GM21786 (cell line): ENCODE results near the gene ILKAP.

Experiments used
- ATAC-seq: cut with Tn5 transposase; IDR thresholded peaks from one replicate; pipeline ENCODE4 v1.9.1; 2021; ENCODE audit not compliant: unreplicated experiment

ILKAP gene

DNA sequence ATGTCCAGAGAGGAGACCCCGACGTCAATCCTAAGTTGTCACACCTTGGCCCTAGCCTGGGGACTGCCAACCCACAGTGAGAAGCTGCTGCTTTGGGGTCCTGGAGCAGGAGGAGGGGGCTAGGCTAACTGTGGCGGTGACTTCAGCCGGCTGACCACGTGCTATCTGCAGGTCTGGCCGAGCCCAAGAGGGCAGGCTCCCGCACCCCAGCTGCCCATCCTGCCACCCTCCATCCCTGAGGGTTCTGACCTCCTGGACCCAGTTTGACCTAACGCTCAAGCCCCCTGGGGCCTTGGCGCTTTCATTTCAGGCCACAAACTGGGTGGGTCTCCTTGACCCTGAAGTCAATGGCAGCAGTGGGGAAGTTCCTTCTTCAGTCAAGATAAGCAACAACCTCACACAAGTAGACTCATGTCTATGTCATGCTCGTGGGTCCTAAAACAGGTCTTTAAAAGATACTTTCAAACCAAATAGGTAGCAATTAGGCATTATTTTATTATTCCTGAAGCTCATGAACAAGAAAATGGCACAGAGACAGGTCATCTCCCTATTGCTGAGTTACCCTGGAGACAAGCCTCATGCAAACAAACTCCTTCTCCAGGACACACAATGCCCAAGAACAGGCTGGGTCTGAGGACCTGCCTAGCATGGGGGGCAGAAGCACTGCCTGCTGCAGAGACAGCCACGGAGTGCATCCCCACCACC, 34.1 kb upstream of the ILKAP start:
- ATAC-seq = no peak

DNA sequence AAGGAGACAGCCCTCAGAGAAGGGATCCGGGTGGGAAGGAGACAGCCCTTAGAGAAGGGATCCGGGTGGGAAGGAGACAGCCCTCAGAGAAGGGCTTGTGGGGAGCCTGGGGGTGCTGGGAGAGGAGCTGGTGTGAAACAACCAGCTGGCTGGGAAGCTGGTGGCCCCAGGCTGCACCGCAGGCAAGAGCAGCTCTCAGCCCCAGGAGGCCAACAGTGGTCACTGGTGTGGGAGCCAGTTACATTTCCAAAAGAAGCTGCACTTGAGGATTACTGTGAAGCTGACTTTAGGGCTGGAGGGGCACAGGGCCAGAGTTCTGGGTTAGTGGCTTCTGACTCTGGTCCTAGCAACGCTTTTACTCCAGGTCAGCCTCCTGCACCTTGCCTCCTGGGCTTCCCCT, 33.1 kb upstream of the ILKAP start:
- no peak for ATAC-seq

DNA sequence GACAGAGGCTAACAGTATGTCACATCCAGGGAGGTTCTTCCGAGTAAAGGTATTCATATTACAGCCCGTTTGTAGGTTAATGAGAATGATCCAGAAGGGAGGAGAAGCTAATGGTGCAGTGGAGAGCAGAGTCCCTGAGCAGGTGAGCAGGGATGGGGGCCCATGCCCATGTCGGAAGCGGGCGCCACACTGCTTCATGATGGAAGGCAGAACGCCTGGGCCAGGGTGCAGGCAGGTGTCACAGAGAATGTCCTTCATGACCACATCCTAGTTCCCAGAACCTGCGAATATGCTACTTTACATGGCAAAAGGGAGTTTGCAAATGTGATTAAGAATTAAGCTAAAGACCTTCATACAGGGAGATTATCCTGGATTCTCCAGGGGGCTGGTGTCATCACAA, 32.4 kb upstream of the ILKAP start:
- ATAC-seq = no peak

DNA sequence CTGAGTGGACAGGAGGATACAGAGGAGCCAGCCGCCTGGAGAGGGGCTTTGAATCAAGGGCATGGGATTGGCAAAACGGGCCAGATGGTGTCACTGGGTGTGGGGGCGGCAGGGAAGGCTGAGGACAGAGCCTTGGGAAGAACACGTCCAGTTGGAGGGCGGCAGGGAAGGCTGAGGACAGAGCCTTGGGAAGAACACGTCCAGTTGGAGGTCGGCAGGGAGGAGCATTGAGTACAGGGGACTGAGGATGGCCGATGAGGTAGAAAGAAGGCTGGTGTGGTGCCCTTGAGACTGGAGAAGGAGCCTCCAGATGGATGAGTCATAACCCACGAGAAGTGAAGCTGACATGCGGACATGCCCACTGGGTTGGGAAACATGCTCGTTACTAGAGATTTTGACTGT, 31.8 kb upstream of the ILKAP start:
- ATAC-seq = no peak

DNA sequence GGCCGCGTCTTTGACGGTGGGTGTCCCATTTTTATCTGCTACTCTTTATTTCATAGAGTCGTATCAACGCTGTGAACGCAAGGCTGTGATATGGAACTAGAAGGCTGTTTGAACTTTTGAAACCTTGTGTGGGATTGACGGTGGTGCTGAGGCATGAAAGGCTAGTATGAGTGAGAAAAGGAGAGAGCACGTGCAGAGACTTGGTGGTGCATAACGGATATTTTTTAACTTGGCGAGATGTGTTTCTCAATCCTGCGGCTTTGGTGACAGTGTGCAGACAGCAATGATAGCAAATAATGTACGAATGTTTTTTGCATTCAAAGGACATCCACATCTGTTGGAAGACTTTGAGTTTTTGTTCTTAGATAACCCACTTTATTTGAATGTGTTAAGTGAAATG, 30.1 kb upstream of the ILKAP start:
- ATAC-seq = no peak

DNA sequence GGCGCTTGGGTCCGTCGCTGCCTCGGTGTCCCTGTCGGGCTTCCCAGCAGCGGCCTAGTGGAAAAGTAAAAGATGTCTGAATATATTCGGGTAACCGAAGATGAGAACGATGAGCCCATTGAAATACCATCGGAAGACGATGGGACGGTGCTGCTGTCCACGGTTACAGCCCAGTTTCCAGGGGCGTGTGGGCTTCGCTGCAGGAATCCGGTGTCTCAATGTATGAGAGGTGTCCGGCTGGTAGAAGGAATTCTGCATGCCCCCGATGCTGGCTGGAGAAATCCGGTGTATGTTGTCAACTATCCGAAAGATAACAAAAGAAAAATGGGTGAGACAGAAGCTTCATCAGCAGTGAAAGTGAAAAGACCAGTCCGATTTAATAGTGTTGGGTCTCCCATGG, 28.3 kb upstream of the ILKAP start:
- no peak for ATAC-seq

DNA sequence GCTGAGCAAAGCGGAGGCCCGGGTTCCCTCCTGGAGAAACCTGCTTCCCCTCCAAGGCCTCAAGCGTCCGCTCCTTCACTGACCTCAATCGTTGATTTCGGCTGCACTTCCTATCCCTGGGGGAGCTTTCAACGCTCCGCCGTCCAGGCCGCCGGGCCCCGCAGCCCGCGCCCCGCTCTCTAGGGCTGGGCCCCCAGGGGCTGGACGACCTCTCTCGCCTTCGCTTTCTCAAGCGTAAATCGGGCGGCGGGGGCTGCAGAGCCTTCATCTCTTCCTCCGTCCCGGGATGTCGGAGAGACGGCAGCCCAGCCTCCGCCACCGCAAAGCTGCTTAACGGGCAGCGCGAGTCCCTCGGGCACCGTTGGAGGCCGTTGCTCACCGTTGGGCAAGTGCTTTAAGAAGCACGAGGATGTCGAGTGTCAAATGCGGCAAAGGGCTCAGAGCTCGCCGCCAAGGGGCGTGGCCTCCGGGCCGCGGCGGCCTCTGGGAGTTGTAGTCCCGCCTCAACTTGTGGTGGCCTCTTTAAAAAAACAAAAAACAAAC, 27.8 kb upstream of the ILKAP start:
- peak; percentile 64 for ATAC-seq

DNA sequence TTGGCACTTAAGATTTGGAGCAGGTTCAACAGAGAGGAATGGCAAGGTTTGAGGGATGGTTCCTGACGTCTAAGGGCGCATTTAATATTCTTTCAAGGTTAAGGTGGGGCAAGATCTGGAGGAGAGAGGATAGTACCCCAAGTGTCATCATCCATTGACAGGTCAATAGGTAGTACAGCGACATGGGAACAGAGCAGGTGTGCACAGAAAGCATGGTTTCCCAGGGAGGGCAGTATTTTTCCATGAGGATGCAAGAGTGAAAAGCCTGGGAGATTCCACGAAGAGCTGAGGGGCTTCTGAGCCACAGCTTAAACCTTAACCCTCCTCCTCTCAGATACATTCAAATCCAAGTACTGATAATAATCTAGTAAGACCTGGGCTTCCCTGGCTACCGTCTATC, 27.2 kb upstream of the ILKAP start:
- no peak for ATAC-seq

DNA sequence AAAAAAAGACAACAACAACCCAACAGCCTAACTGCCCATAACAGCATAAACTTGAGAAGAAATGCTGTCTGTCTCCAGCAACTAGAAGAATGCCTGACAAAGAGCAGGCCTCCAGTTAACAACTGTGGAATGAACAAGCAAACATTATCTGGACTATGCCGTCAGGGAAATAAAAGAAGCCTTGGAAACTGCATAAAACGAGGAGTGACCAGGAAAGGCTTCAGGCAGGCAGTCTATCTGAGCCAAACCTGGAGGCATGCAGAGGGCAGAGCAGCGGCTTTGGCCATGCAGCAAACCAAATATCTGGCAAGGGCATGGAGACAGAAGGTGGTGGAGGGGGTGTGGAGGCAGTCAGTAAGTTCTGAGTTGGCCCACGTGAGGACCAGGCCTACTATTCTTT, 25.2 kb upstream of the ILKAP start:
- no peak for ATAC-seq

DNA sequence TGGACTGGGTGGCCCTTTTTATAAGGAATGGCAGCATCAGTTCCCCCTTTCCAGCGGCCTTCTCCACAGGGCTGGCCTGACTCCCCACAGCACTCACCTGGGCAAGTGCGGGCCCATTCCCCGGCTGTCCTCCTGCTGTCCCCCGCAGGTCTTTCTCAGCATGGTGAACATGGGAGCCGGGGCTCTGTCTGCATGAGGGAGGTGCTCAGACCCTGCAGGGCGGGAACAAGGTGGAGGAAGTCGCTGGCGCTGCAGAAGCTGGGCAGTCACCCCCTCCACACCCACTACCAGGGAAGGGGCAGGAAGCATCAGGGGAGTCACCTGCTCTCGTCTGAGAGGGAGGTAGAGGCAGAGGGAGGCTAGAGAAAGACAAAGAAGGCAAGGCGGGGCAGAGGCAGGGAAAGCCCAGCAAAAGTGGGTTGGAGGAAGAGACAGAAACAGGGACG, 24.1 kb upstream of the ILKAP start:
- ATAC-seq = no peak

DNA sequence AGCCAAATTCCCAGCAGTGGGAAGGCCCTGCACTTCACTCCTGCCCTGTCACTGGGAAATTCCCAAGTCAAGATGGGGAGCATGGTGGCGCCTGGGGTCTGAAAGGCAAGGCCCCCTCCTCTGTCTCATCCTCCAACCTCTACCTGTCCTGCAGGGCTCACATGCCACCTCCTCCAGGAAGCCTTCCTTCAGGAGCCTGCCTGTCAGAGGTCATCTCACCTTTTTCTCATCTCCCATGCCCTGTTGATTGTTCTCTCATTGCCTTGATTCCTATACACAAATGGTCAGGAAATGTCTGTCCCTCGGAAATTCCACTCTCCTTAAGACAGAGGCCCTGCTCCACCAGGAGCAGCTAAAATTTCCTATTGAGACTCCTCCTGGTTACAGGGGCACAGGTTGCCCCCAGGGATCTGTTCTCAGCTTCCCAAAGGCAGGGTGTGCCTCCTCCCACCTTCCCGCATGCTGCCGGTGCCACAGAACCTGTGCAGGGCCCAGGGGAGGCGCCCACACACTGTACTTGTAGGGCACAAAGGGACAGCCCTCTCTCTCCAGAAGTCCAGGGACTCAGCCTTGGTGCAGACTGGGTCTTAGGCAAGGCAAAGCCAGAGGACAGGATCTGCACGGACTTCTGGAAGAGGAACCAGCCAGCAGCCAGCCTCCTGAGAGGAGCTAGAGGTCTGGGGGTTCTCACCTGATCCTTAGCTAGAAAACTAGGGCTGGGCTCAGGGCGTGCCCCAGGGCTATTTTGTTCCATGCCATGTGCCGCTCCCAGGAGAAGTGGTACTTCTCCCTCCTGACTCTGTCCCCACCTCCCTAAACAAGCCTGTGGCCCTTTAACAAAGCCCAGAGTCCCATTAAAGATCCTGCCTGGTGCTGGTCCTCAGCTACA, 23.4 kb upstream of the ILKAP start:
- ATAC-seq = no peak

DNA sequence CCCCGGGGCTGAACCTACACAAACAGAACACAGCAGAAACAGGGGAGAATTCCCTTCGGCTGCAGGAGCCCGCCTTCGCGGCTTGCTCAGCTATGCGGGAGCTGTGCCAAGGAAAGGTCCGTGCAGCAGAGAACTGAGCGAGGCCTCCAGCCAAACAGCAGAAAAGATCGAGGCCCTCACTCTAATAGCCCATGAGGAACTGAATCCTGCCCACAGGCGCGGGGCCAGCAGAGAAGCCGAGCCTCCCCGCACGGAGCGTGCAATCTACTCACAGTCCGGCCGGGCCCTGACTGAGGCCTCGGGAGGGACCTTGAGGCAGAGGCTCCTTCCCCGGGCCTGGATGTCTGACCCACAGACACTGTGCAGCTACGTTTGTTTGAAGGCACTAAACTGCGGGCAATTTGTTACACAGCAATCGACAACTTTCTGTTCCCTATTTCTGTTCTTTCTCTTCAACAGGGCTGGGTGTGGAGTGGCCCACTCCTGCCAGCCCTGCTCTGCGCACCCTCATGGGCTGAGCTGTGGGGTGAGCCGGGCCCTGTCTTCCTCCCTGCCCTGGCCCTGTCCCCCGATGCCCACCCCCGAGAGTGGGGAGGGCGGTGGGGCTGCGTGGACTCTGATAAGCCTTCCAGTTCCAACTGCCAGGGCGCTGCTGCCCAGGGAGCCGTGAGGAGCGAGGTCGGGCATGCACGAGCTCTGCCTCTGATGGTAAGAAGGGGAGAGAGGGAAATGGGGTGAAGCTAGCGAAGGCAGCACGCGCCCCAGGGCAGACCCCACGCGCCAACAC, 22.6 kb upstream of the ILKAP start:
- no peak for ATAC-seq

DNA sequence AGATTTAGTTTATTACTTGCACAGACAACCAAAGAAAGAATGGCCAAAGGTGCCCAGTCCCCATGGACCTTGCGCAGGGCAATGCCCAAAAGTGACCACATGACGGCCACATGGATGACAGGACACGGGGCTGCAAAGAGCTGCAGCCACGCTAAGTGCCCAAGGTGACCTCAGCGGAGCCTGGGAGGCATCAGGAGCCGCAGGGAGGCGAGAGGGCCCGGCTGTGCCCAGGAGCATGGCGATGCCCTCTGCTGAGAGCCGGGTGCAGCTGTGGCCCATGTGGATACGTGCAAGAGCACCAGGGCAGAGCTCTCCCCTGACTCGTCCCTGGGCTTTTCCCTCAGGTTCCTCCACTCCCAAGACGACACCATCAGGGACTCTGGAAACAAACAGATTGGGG, 21.6 kb upstream of the ILKAP start:
- ATAC-seq = no peak

DNA sequence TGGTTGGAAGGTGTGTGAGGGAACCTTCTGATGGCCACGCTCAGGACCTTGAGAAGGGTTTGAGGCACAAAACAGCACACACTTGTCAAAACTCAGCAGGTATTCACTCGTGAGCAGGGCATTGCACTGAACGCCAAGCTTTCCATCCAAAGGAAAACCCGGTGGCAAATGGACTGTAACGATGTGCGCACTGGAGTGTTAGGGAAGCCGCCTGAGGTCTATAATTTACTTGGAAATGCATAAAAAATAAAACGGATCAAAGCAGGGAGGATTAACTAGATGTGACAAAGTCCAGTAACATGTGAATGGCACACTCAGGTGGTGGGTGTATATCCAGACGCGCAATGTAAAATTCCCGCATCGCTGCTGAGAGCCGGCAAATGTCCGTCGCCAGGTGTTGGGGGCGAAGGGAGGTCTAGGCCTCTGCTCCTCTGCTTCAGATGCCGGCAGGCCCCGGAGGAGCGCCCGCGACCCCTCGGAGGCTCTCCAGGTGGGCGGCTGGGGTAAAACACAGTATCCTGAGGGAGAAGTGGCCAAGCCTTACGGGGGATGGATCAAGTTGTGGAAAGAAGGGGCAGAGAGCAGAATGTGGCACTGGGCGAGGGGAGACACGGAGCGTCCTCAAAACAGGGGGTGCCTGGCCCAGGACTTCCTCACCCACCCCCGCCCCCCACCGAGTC, 21.0 kb upstream of the ILKAP start:
- ATAC-seq = no peak

DNA sequence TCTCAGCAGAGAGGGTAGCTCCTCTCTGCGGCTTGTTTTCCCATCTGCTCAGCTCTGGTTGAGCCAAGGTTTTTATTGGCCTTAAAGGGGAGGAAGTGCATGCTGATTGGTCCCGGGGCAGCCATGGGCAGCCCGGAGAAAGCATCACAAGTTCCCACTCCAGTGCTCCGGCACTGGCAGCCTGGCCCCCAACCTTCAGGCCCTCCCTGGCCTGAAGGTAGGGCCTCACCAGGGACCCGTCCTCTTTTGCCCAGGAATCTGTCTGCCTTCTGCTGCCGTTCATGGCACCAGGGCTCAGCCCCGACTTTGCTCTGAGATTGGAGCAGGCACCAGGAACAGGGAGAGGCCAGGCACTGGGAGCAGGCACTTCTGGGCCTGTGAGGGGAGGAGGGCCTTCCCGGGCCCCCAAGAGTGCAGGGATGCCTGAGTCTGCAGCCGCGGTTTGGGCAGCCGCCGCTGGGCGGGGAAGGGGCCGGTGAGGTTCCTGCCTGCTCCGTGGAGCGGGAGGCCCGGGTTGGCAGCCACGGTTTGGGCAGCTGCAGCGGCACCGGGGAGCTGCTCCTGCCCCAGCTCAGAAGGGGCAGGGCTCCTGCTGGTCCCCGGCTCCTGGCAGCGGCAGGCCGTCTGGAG, 17.5 kb upstream of the ILKAP start:
- ATAC-seq = no peak

DNA sequence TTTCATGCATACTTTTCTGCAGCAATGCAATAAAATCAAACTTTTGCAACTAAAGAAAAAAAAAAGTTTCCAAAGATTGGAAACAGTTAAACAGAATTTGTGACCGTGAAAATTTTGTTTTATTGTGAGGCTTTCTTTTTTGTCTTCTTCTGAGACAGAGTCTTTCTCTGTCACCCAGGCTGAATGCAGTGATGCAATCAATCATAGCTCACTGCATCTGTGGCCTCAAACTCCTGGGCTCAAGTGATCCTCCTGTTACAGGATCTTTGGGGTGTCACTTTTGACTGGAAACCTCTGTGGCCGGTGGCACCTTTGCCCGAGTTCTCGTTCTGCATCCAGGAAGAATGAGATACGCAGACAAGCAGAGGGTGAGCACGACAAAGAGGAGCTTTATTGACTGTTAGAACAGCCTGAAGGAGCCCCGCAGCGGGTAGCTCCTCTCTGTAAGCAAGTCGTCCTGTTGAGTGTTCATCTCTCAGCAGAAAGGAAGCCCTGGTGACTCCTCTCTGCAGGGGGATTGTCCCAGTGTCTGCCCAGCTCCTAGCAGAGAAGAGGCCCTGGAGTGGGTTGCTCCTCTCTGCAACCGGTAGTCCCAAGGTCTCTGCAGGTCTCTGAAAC, 16.9 kb upstream of the ILKAP start:
- no peak for ATAC-seq

DNA sequence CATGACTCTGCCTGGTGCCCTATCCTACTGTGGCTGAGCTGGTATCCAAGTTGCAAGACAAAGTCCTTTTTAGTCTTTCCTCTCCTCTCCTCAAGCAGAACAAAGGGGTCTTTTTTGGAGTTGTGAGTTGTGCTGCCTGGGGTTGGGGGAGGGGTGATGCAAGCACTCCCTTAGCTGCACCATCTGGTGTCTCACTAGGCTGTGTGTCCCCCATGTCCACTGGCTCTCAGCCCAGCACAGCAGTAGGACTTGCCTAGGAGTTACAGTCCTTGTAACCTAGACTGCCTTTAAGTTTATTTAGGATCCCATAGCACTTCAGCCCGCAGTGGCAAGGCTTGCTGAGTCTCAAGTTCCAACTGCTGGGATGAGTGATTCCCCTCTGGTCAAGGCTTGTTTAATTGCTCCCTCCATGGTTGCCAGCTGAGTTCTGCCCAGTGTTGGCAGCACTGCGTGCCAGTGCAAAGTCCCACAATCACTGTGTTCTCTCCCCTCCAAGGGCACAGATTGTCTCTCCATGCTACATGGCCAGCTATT, 13.2 kb upstream of the ILKAP start:
- ATAC-seq = no peak

DNA sequence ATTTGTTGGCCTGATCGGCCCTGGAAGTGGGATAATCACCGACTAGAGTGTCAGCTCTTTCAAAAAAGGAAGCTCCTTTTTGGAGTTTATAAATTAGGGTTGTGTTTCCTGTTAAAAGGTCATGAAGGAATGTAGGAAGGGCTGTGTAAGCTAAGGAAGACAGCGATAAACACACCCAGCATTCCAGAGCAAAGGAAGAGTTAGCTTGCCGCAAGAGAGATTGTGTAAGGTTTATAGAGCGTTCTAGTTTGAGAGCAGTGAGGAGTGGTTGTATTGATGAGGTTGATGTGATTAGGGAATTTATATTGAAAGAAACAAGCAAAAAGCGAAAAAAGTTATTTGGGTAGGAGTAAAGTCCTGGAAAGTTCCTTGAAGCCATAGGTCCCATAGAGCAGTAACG, 3.5 kb upstream of the ILKAP start:
- no peak for ATAC-seq

DNA sequence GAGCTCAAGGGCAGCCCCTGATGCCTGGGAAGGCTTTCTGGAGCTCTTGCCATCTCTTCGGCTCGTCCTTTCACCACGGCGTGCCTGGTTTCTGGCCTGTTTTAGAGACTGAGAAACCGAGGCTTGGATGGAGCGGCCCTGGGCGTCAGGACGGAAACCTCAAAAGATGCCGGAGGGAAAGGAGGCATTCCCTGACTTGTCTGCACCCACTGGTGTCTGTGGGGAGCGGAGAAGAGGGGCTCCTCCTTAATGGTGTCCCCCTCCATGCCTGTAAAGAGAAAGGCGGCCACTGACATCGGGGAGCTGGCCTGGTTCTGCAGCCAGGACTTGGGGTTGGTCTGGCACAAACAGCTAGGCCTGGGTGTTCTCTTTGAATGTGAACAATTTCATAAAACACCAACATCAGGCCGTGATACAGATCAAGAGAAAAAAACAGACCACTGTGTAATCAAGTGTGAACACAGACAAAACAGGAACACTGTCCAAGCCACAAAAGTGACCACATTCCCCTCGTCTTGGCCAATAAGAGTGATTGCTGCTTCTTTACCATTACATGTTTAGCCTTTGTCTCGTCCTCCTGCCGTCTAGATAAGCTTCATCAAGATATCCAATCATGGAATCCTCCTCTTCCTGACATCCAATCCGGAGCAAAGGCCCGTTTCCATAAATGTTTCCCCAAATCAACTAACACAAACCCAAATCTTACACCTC, 633 bp upstream of the ILKAP start:
- ATAC-seq = peak; percentile 11
